Gastrocnemius medialis (tissue), 4 donors: ENCODE measurements around the gene RBFOX2.
A peak's percentile ranks its signal among the peaks of the same experiment; 100 is the strongest.

Experiments
- POLR2A ChIP-seq, 2 donors: fragments of 450-650 bp; IDR thresholded peaks; one replicate each; pipeline ENCODE4 v1.6.1; 2017; ENCODE audit warnings: antibody characterized with exemption in 2 of 2, mild to moderate bottlenecking in 2 of 2, moderate library complexity in 2 of 2
- TF ChIP-seq, protein P1 (sequence below), 5 experiments: fragments of 450-650 bp in 3 of 5; fragments of 200-600 bp in 2 of 5; sonication (generic) in 2 of 5; IDR thresholded peaks in 4 of 5; conservative IDR thresholded peaks in 1 of 5; 1 replicate in 4 of 5; 2 replicates in 1 of 5; pipeline ENCODE4 v1.5.1; 2016 to 2019; ENCODE audit warnings: antibody characterized with exemption in 5 of 5, mild to moderate bottlenecking in 3 of 5, moderate library complexity in 3 of 5

DNA sequence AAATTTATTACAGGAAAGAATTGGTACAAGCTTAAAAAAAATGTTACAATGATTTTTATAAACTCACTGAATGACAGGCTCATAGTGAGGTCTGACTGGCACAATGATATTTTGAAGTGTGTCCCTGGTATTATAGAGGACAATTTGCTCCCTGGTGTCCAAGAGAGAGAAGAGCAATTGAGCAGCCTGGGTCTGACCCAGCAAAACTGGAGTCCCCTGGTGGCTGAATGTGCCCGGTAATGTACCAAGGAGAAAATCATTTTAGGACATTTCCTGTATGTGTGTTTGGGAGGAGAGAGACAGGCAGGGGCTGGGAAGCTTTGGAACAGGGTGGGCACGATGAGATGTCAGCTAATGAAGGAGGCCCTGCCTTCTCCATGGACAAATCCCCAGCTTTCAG lies 185.7 kb downstream of the RBFOX2 start:
- TF ChIP-seq, protein P1, sequence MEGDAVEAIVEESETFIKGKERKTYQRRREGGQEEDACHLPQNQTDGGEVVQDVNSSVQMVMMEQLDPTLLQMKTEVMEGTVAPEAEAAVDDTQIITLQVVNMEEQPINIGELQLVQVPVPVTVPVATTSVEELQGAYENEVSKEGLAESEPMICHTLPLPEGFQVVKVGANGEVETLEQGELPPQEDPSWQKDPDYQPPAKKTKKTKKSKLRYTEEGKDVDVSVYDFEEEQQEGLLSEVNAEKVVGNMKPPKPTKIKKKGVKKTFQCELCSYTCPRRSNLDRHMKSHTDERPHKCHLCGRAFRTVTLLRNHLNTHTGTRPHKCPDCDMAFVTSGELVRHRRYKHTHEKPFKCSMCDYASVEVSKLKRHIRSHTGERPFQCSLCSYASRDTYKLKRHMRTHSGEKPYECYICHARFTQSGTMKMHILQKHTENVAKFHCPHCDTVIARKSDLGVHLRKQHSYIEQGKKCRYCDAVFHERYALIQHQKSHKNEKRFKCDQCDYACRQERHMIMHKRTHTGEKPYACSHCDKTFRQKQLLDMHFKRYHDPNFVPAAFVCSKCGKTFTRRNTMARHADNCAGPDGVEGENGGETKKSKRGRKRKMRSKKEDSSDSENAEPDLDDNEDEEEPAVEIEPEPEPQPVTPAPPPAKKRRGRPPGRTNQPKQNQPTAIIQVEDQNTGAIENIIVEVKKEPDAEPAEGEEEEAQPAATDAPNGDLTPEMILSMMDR (IDR thresholded peaks at IDR 0.05 in 4 of 5, conservative IDR thresholded peaks at IDR 0.05 in 1 of 5) = peak; percentile 26 to 76 (median 48)
- no peak for TF ChIP-seq POLR2A (IDR thresholded peaks at IDR 0.05)
